Liver (tissue), 9 donors: ENCODE data around the gene WNT2B. TPM values are rescaled to one million over a fixed set of nuclear protein-coding genes. Genes with fewer than 3 reads are reported as not detected.

Experiments
- DNase-seq: peaks from one replicate; pipeline ENCODE4 v3.0.0-alpha.2; 2017; ENCODE audit warnings: low spot score
- H3K27ac ChIP-seq, 2 donors: one replicate each; pipeline ENCODE4 v1.7.0; 2013; ENCODE audit warnings: inconsistent platforms in 2 of 2, low read length in 2 of 2, control low read depth in 1 of 2, low read depth in 1 of 2, mild to moderate bottlenecking in 1 of 2
- H3K27me3 ChIP-seq, 4 donors: one replicate each; pipeline versions ENCODE4 v1.6.1 to v1.7.0; 2013; ENCODE audit warnings: low read length in 3 of 4, inconsistent platforms in 1 of 4, mild to moderate bottlenecking in 1 of 4, moderate library complexity in 1 of 4; ENCODE audit not compliant: control insufficient read depth in 4 of 4, insufficient read depth in 4 of 4
- H3K36me3 ChIP-seq, 4 donors: one replicate each; pipeline versions ENCODE4 v1.6.1 to v1.7.0; 2013; ENCODE audit warnings: low read length in 3 of 4, mild to moderate bottlenecking in 3 of 4, low read depth in 1 of 4, moderate library complexity in 1 of 4; ENCODE audit not compliant: control insufficient read depth in 4 of 4, insufficient read depth in 3 of 4
- H3K4me1 ChIP-seq, 4 donors: one replicate each; pipeline versions ENCODE4 v1.6.1 to v1.7.0; 2013; ENCODE audit warnings: low read length in 3 of 4, mild to moderate bottlenecking in 3 of 4, moderate library complexity in 1 of 4; ENCODE audit not compliant: control insufficient read depth in 4 of 4, insufficient read depth in 4 of 4
- H3K4me3 ChIP-seq, 3 donors: one replicate each; pipeline versions ENCODE4 v1.6.1 to v1.7.0; 2013; ENCODE audit warnings: low read length in 3 of 3, control low read depth in 1 of 3, low read depth in 1 of 3, mild to moderate bottlenecking in 1 of 3
- H3K9ac ChIP-seq, 2 donors: one replicate each; pipeline ENCODE4 v1.7.0; 2013; ENCODE audit warnings: low read length in 2 of 2, mild to moderate bottlenecking in 2 of 2, moderate library complexity in 2 of 2, control low read depth in 1 of 2, low read depth in 1 of 2
- H3K9me3 ChIP-seq, 4 donors: one replicate each; pipeline versions ENCODE4 v1.6.1 to v1.7.0; 2013; ENCODE audit warnings: low read length in 3 of 4; ENCODE audit not compliant: control insufficient read depth in 4 of 4
- ATF3 ChIP-seq: IDR thresholded peaks from 2 replicates; pipeline ENCODE4 v1.6.1; 2016; ENCODE audit warnings: antibody characterized with exemption
- CTCF ChIP-seq: fragments of 150-350 bp; IDR thresholded peaks from 2 replicates; pipeline ENCODE4 v1.5.1; 2017; ENCODE audit warnings: improper control_type of control experiment, low read depth, low read length; ENCODE audit not compliant: missing input control
- EGR1 ChIP-seq, 2 donors: IDR thresholded peaks; 2 replicates each; pipeline ENCODE4 v1.6.1; 2016 to 2018; ENCODE audit warnings: antibody characterized with exemption in 2 of 2, low read depth in 2 of 2
- FOXA1 ChIP-seq: IDR thresholded peaks from 2 replicates; pipeline ENCODE4 v1.6.1; 2016; ENCODE audit warnings: antibody characterized with exemption
- FOXA2 ChIP-seq: IDR thresholded peaks from 2 replicates; pipeline ENCODE4 v1.6.1; 2016; ENCODE audit warnings: antibody characterized with exemption
- GABPA ChIP-seq, 2 donors: IDR thresholded peaks in 1 of 2; conservative IDR thresholded peaks in 1 of 2; 2 replicates each; pipeline ENCODE4 v1.6.1; 2016; ENCODE audit warnings: antibody characterized with exemption in 2 of 2, mild to moderate bottlenecking in 1 of 2, moderate library complexity in 1 of 2
- HNF4A ChIP-seq, 2 donors: conservative IDR thresholded peaks; 2 replicates each; pipeline ENCODE4 v1.6.1; 2016; ENCODE audit warnings: antibody characterized with exemption in 2 of 2, mild to moderate bottlenecking in 2 of 2
- HNF4G ChIP-seq: IDR thresholded peaks from 2 replicates; pipeline ENCODE4 v1.6.1; 2016; ENCODE audit warnings: antibody characterized with exemption
- JUND ChIP-seq, 2 donors: IDR thresholded peaks; 2 replicates each; pipeline ENCODE4 v1.6.1; 2016; ENCODE audit warnings: antibody characterized with exemption in 2 of 2
- MAX ChIP-seq: IDR thresholded peaks from 2 replicates; pipeline ENCODE4 v1.6.1; 2016; ENCODE audit warnings: antibody characterized with exemption
- NR2F2 ChIP-seq: IDR thresholded peaks from 2 replicates; pipeline ENCODE4 v1.6.1; 2016; ENCODE audit warnings: antibody characterized with exemption
- RAD21 ChIP-seq, 2 donors: IDR thresholded peaks; 2 replicates each; pipeline ENCODE4 v1.6.1; 2016; ENCODE audit warnings: antibody characterized with exemption in 2 of 2, mild to moderate bottlenecking in 2 of 2
- REST ChIP-seq: IDR thresholded peaks from 2 replicates; pipeline ENCODE4 v1.6.1; 2016; ENCODE audit warnings: antibody characterized with exemption, mild to moderate bottlenecking
- RXRA ChIP-seq, 2 donors: IDR thresholded peaks; 2 replicates each; pipeline ENCODE4 v1.6.1; 2017 to 2018; ENCODE audit warnings: antibody characterized with exemption in 2 of 2, mild to moderate bottlenecking in 1 of 2
- SP1 ChIP-seq: IDR thresholded peaks from 2 replicates; pipeline ENCODE4 v1.6.1; 2018; ENCODE audit warnings: antibody characterized with exemption, mild to moderate bottlenecking
- TAF1 ChIP-seq: conservative IDR thresholded peaks from 2 replicates; pipeline ENCODE4 v1.6.1; 2016; ENCODE audit warnings: antibody characterized with exemption, mild to moderate bottlenecking
- YY1 ChIP-seq: IDR thresholded peaks from 2 replicates; pipeline ENCODE4 v1.6.1; 2016; ENCODE audit warnings: antibody characterized with exemption, mild to moderate bottlenecking
- WGBS: extraction: QIAGEN DNeasy Blood & Tissue Kit; methylation state at CpG from one replicate; pipeline ENCODE4 v1.1.7; 2013; 5-methylcytosine and 5-hydroxymethylcytosine counted together
- polyA plus RNA-seq, 2 donors: library from polyadenylated mRNA; stranded (reverse) in 1 of 2; unstranded in 1 of 2; fragments of 200-250 nt in 1 of 2; fragments of >200 nt in 1 of 2; fragmentation: Nextera tagmentation in 1 of 2; extraction: Ambion mirVana in 1 of 2; gene quantifications; one replicate each; pipeline versions ENCODE4 v1.2.1 to v1.2.3, GENCODE V29; 2013 to 2015
- total RNA-seq, 2 donors: library from RNA; depleted of rRNA; stranded (reverse); fragments of >200 nt; gene quantifications; one replicate each; pipeline ENCODE4 v1.2.3, GENCODE V29; 2014
- TF ChIP-seq, protein P1 (sequence below): IDR thresholded peaks from 2 replicates; pipeline ENCODE4 v1.6.1; 2016; ENCODE audit warnings: antibody characterized with exemption
- donor health status: healthy.
- donor health status: healthy.
- donor health status: healthy.
- donor health status: healthy.
- donor health status: healthy.

WNT2B gene
- total and polyA plus RNA-seq, 4 donors, result 0.07 to 0.92 (median 0.38) TPM

DNA sequence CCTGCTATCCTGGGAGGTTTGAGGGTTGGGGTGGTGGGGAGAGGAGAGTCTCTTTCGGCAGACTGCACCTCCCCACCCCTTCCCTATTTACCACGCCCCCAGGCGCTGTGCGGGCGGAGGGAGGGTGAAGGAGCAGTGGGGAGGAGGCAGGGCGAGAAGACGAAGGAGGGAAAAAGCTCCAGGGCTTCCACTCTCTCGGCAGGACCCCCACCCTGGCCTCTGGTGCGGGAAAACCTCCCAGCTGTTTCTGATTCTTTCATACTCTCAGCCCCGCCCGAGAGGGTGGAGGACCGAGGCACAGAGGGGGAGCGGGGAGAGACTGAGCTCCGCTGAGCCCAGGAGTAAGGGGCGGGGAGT is 866 bp upstream of the WNT2B start:
- Histone ChIP-seq H3K4me1 (peaks cover 15 to 19% (median 17%) of the 10 kb centered on the region in 4 donors), H3K27ac (no peak overlapping the region), H3K36me3 (no peaks in the 10 kb centered on the region), H3K27me3 (peaks cover 0 to 24% (median 5%) of the 10 kb centered on the region in 4 donors), H3K9me3 (no peaks in the 10 kb centered on the region), H3K9ac (no peak overlapping the region), H3K4me3 (peak overlapping the region in 1 of 3 donors; percentile 46)
- 6% methylated on average over 15 of the region's 15 CpGs for WGBS
- TF ChIP-seq RXRA (IDR thresholded peaks at IDR 0.05), result no peak
- no peak for TF ChIP-seq YY1
- TF ChIP-seq, protein P1, sequence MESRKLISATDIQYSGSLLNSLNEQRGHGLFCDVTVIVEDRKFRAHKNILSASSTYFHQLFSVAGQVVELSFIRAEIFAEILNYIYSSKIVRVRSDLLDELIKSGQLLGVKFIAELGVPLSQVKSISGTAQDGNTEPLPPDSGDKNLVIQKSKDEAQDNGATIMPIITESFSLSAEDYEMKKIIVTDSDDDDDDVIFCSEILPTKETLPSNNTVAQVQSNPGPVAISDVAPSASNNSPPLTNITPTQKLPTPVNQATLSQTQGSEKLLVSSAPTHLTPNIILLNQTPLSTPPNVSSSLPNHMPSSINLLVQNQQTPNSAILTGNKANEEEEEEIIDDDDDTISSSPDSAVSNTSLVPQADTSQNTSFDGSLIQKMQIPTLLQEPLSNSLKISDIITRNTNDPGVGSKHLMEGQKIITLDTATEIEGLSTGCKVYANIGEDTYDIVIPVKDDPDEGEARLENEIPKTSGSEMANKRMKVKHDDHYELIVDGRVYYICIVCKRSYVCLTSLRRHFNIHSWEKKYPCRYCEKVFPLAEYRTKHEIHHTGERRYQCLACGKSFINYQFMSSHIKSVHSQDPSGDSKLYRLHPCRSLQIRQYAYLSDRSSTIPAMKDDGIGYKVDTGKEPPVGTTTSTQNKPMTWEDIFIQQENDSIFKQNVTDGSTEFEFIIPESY, result no peak
- no peak for TF ChIP-seq FOXA1
- TF ChIP-seq HNF4A (conservative IDR thresholded peaks at IDR 0.05), result no peak
- no peak for DNase-seq

DNA sequence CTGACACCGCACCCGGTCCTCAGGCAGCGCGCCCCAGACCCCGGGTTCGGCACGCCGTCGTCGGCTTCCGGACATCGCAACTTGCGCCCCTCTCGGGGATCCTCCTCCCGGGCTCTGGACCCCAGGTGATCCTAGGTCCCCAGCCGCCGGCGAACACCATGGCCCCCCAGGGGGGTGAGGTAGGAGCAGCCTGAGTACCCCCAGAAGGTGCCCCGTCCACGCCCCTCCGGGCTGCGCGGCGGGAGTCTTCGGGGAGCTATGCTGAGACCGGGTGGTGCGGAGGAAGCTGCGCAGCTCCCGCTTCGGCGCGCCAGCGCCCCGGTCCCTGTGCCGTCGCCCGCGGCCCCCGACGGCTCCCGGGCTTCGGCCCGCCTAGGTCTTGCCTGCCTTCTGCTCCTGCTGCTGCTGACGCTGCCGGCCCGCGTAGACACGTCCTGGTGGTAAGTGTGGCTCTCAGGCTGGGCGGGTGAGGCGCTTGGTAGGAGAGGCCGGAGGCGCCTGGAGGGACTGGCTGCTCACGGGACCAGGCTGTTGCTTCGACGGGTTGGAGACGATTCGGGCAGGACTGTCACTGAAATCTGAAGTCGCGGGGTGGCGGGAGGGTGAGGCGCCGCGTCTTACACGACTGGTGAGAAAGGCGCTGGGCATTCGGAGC is 367 bp downstream of the WNT2B start:
- TF ChIP-seq RAD21 (IDR thresholded peaks at IDR 0.05) (no peak), FOXA1 (no peak)
- 11% methylated on average over 66 of the region's 66 CpGs for WGBS
- no peak overlapping the region for H3K27ac ChIP-seq
- peak overlapping the region in 2 of 3 donors; percentile 46 to 51 for H3K4me3 ChIP-seq
- no peak overlapping the region for H3K9ac ChIP-seq
- no peaks in the 10 kb centered on the region for H3K9me3 ChIP-seq
- H3K4me1 ChIP-seq, result peaks cover 15 to 19% (median 17%) of the 10 kb centered on the region in 4 donors
- H3K36me3 ChIP-seq, result no peaks in the 10 kb centered on the region
- peaks cover 0 to 16% (median 4%) of the 10 kb centered on the region in 4 donors for H3K27me3 ChIP-seq
- no peak for DNase-seq

- 36% methylated on average over 16 of the region's 16 CpGs for WGBS
- no peak for DNase-seq
- H3K27me3 ChIP-seq, result peaks cover 0 to 12% (median 4%) of the 10 kb centered on the region in 4 donors
- H3K9me3 ChIP-seq, result no peaks in the 10 kb centered on the region
- no peak overlapping the region for H3K9ac ChIP-seq
- no peak overlapping the region for H3K4me3 ChIP-seq
- no peaks in the 10 kb centered on the region for H3K36me3 ChIP-seq
- peaks cover 15 to 19% (median 17%) of the 10 kb centered on the region in 4 donors for H3K4me1 ChIP-seq
- no peak overlapping the region for H3K27ac ChIP-seq
- TF ChIP-seq CTCF (no peak), SP1 (no peak), FOXA1 (no peak), JUND (IDR thresholded peaks at IDR 0.05) (no peak), RAD21 (IDR thresholded peaks at IDR 0.05) (no peak), ATF3 (no peak), REST (no peak), TAF1 (no peak), GABPA (IDR thresholded peaks at IDR 0.05 in 1 of 2, conservative IDR thresholded peaks at IDR 0.05 in 1 of 2) (no peak), EGR1 (IDR thresholded peaks at IDR 0.05; ENCODE audit: low read depth in 2 of 2) (no peak), MAX (no peak), HNF4G (no peak), HNF4A (conservative IDR thresholded peaks at IDR 0.05) (no peak), RXRA (IDR thresholded peaks at IDR 0.05) (no peak), FOXA2 (no peak), NR2F2 (no peak)
- TF ChIP-seq, protein P1, result no peak
These were observed 954 bp downstream of the WNT2B start for GRCh38 chr1:112509660-112510178.
